Measurements from ENCODE around the gene DGCR6.

GRCh38 chr22:18950141-18950540, 44.0 kb downstream of the DGCR6 start:
- TF ChIP-seq MAX (IDR thresholded peaks at IDR 0.05) = no peak
- no peak for TF ChIP-seq ZBTB7A (IDR thresholded peaks at IDR 0.05; ENCODE audit: low read depth)
